HG02943 (cell line): Measurements from ENCODE around the gene TRAPPC10.

Experiments used
- ATAC-seq: cut with Tn5 transposase; IDR thresholded peaks from one replicate; pipeline ENCODE4 v1.9.1; 2021; ENCODE audit warnings: mild to moderate bottlenecking, low read depth, moderate library complexity; ENCODE audit not compliant: unreplicated experiment

TRAPPC10 gene

DNA sequence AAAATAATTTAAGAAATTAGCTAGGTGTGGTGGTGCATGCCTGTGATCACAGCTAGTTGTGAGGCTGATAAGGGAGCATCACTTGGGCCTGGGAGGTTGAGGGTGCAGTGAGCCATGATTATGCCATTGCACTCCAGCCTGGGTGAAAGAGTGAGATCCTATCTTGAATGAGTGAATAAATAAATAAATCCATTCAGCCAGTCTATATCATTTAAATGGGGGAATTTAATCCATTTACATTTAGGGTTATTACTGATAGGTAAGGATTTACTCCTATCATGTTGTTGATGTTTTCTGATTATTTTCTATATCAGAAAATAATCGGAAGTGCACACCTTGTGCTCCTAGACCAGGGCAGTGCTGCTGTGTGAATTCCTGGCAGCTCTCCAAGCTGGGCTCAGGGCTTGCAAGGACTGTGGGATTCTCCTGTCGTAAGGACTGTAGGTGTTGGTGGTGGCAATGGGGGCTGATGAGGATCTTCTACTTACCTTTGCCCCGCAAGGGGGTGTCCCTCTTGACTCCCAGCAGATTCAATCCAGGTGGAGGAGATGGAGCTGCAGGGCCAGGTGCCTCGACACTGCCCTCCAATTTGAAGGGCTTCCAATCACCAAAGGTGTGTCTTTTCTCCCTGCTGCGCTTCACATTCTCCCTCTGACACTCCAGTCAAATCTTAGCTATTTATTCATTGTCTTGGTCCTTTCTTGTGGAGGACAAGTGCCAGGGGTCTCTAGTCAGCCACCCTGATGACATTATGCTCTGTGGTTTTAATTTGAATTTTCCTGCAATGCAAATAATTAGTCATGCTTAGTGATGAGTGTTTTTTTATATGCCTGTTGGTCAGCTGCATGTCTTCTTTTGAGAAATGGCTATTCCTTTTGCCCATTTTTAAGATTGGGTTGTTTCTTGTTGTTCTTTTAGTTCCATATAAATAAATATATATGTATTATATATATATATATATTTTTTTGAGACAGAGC, 14.1 kb upstream of the TRAPPC10 start:
- no peak for ATAC-seq

DNA sequence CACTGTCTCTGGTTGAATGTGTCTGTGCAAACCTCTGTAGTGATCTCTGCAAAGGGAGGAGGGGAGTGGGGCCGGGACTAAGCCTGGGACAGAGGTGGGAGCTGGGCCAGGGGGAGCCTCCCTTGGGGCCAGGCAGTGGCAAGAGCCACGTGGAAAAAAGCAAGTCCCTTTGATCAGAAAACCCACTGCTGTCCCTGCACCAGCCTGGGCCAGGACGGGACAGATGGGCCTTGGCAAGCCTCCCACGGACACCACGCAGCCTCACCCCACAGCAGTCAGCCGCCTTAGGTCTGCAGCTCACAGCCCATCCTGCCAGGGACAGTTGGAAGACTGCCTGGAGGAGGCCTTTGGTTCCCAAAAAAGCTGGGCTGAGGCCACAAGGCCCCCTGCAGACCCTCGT, 11.7 kb upstream of the TRAPPC10 start:
- no peak for ATAC-seq

DNA sequence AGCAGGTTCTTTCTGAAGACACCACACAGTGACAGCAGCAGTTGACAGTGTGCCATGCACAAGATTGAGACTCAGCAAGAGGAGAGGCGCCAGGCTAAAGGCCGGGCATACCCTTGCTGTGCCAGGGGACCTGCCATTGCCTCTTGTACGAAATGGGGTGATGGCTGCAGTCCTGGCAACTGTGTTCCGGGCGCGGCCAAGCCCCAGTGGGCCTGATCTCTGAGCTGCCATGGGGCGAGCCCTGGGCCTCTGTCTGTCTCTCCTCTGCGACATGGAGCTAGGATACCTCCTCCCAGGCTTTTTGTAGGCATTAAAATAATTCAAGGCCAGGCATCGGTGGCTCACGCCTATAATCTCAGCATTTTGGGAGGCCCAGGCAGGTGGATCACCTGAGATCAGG, 9.6 kb upstream of the TRAPPC10 start:
- ATAC-seq: no peak

- no peak for ATAC-seq
These were observed 8.7 kb upstream of the TRAPPC10 start for GRCh38 chr21:44003307-44003966.

DNA sequence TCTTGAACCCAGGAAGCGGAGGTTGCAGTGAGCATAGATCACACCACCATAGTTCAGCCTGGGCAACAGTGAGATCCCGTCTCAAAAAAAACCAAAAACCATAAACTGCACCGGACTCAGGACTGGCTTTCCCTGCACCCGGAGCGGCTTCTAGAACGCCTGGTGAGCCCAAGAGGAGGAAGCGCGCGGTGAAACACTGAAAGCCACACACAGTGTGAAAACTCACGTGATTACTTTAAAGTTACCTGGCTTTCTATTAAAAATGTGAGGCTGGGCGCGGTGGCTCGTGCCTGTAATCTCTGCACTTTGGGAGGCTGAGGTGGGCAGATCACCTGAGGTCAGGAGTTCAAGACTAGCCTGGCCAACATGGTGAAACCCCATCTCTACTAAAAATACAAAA, 7.0 kb upstream of the TRAPPC10 start:
- no peak for ATAC-seq

DNA sequence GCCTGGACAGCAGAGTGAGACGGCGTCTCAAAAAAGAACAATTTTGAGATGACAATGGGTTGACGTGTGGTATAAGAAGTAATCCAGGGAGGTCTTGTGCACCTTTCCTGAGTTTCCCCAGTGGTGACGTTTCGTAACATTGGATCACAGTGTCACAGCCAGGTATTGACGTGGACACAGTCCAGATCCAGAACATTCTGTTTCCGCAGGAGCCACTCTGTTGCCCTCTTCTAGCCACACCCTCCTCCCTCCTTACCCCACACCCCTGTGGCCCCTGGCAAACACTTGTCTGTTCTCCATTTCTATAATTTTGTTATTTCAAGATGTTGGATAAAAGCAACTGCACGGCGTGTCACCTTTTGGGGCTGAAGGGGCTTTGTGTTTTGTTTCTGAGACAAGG, 6.5 kb upstream of the TRAPPC10 start:
- no peak for ATAC-seq

GRCh38 chr21:44006017-44006619, 6.0 kb upstream of the TRAPPC10 start:
- no peak for ATAC-seq

DNA sequence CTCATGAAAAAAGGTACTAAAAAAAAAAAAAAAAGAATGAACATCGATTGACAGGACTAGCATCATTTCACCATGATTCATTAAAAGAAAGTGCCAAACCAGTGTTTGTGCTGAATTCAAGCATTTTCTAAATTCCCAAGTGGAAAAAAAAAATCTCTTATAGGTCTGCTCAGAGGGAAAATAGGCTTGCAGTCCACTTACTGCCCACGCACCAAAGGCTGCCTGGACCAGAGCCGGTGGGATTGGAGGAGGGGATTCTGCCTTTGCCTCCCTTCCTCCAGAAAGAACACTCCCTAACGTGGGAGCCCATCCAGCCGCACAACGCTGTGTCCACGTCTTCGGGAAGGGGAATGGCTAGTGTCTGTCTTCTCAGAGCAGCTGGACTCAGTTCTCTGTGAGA, 5.5 kb upstream of the TRAPPC10 start:
- no peak for ATAC-seq

DNA sequence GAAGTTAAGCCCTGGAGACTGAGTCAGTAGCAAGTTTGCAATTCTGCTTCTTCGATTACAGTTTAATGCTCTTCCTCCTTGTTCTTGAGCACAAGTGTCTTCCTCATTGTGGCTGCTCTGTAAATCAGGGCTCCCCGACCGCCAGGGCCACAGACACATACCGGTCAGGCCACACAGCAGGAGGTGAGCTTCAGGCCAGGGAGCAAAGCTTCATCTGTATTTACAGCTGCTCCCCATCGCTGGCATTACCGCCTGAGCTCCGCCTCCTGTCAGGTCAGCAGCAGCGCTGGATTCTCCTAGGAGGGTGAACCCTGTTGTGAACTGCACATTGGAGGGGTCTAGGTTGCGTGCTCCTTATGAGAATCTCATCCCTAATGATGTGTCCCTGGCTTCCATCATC, 1.7 kb upstream of the TRAPPC10 start:
- no peak for ATAC-seq

GRCh38 chr21:44011123-44011522, 986 bp upstream of the TRAPPC10 start:
- no peak for ATAC-seq

DNA sequence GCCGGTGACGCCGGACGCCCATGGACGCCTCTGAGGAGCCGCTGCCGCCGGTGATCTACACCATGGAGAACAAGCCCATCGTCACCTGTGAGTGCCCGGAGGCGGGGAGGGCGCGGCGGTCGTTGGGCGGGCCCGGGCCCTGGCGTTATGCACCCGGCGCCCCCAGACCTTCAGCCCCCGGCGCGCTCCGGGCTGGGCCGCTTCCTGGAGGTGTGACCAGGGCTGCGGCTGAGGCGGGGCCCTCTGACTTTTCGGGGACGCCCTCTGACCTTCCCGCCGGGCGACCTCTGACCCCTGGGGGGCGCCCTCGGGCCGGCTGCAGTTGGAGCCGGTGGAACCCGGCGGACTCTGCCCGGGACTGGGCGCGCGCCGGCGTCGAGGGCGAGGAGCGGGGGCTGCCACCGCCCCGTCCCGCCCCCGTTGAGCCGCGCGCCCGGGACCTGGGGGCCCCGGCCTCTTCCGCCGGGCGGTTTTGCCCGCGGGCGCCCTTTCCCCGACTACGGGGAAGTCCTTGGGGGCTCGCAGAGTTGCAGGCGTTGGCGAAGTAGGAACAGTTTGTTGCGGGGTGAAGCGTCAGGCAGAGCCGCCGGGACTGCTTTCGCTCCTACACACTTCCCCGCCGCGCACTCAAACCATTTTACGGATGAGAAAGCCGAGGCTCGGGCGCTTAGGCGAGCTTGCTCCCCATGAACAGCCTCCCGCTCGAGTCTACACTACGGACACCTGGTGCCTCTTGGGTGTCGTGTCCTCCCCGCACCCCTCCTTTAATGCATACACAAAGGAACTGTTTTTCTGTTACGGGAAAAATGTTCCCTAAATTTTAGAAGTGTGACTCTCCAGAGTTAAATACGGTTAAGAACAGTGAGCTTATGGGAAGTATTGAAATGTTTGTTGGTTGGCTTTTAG, 618 bp downstream of the TRAPPC10 start:
- peak; percentile 59 for ATAC-seq

DNA sequence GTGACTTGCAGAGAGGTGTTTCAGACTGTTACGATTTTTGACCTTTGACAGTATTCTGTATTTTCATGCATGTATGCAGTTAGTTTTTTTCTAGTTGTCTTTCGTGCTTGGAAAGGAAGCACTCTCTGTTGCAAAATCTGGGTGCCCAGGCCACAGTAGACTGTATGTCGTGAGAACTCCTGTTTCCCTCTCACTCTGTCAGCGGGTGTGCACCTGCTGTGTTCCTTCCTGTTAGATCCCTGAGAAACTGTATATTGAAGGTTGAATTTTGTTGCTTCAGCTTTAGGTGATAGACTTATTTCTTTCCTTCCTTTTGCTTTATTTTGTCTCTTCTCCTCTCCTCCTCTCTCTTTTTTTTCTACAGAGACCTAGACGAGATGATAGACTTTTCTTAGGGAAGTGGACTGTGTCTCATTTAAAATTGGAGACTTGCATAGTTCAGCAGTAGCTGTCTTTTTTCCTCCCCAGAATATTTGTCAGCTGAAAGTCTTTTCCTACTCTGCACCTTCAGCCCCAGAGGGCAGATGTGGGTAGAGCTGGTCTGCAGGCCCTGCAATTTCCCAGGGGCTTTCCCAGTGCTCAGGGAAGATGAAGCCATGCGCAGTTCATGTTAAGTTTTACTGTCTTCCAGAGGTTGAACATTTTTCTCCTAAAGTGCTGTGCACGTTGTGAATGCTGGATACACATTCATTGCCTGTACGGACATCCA, 1.4 kb downstream of the TRAPPC10 start:
- no peak for ATAC-seq

DNA sequence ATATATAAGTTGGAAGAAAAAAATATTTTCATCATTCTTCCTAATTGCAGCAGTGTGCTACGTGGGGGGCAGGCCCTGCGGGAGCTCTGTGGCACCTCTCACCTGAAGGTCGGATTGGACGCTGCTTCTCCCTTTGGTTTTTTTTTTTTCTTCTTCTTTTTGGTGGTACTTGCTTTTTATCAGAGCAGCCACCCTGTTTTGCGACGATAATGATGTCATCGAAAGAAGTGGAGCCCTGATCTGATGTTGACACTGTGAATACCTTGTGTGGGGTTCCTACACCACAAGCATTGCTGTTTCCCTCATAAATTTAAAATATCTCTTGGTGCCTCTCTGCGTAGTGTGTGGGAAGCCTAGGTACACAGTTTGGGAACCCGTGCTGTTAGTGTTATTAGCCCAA, 5.5 kb downstream of the TRAPPC10 start:
- no peak for ATAC-seq

- ATAC-seq: no peak
These were observed 6.0 kb downstream of the TRAPPC10 start for GRCh38 chr21:44018127-44018526.

GRCh38 chr21:44018813-44019567, 6.9 kb downstream of the TRAPPC10 start:
- no peak for ATAC-seq

- ATAC-seq: no peak
These were observed 7.5 kb downstream of the TRAPPC10 start for GRCh38 chr21:44019568-44019958.

DNA sequence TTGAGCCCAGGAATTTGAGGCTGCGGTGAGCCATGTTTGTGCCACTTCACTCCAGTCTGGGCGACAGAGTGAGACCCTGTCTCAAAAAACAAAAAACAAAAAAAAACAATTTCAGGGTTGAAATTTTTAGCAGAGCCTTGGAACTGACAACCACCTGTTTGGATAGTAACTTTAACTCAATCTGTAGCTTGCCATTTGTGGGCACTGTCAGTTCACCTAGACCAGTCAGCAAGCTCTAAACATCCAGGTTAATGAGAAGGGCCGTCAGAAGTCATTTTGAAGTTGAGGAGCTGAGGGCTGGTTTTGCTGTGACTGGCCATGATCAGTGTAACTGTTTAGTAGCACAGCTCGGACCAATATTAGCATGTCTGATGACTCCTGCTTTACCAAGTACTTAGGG, 8.4 kb downstream of the TRAPPC10 start:
- no peak for ATAC-seq

DNA sequence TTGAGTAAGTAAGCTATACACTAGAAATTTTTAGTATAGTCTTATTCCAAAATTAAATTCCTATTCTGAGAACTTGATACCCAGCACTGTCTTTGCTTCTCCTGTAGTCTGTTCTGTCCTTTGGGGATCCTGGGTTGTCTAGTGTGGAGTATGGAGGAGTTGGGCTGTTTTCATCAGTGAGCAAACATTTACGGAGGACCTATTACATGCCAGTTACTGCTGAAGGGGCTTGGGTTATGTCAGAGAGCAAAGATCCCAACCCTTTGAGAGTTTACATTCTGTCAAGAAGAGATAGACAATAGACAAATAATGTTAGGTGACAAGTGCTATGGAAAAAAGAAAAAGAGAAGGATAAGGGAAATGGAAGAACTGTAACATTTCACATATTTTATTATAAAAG, 9.0 kb downstream of the TRAPPC10 start:
- no peak for ATAC-seq

GRCh38 chr21:44024257-44024656, 12.1 kb downstream of the TRAPPC10 start:
- no peak for ATAC-seq
